HL-60 (cell line): ENCODE results near the gene NAE1.

ENCODE experiments used
- POLR2AphosphoS5 ChIP-seq: IDR thresholded peaks from 2 replicates; pipeline ENCODE4 v1.6.1; 2012; ENCODE audit warnings: low read depth
- TF ChIP-seq, protein P1 (sequence below): IDR thresholded peaks from one replicate; pipeline ENCODE4 v1.5.1; 2011; ENCODE audit warnings: low read length, control low read depth, inconsistent platforms; ENCODE audit not compliant: insufficient read depth
- TF ChIP-seq, protein P2 (sequence below): IDR thresholded peaks from 2 replicates; pipeline ENCODE4 v1.6.1; 2012; ENCODE audit warnings: low read depth; ENCODE audit not compliant: insufficient replicate concordance

- TF ChIP-seq, protein P1, sequence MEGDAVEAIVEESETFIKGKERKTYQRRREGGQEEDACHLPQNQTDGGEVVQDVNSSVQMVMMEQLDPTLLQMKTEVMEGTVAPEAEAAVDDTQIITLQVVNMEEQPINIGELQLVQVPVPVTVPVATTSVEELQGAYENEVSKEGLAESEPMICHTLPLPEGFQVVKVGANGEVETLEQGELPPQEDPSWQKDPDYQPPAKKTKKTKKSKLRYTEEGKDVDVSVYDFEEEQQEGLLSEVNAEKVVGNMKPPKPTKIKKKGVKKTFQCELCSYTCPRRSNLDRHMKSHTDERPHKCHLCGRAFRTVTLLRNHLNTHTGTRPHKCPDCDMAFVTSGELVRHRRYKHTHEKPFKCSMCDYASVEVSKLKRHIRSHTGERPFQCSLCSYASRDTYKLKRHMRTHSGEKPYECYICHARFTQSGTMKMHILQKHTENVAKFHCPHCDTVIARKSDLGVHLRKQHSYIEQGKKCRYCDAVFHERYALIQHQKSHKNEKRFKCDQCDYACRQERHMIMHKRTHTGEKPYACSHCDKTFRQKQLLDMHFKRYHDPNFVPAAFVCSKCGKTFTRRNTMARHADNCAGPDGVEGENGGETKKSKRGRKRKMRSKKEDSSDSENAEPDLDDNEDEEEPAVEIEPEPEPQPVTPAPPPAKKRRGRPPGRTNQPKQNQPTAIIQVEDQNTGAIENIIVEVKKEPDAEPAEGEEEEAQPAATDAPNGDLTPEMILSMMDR = no peak
- no peak for TF ChIP-seq POLR2AphosphoS5
- TF ChIP-seq, protein P2, sequence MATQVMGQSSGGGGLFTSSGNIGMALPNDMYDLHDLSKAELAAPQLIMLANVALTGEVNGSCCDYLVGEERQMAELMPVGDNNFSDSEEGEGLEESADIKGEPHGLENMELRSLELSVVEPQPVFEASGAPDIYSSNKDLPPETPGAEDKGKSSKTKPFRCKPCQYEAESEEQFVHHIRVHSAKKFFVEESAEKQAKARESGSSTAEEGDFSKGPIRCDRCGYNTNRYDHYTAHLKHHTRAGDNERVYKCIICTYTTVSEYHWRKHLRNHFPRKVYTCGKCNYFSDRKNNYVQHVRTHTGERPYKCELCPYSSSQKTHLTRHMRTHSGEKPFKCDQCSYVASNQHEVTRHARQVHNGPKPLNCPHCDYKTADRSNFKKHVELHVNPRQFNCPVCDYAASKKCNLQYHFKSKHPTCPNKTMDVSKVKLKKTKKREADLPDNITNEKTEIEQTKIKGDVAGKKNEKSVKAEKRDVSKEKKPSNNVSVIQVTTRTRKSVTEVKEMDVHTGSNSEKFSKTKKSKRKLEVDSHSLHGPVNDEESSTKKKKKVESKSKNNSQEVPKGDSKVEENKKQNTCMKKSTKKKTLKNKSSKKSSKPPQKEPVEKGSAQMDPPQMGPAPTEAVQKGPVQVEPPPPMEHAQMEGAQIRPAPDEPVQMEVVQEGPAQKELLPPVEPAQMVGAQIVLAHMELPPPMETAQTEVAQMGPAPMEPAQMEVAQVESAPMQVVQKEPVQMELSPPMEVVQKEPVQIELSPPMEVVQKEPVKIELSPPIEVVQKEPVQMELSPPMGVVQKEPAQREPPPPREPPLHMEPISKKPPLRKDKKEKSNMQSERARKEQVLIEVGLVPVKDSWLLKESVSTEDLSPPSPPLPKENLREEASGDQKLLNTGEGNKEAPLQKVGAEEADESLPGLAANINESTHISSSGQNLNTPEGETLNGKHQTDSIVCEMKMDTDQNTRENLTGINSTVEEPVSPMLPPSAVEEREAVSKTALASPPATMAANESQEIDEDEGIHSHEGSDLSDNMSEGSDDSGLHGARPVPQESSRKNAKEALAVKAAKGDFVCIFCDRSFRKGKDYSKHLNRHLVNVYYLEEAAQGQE = no peak
Observed at GRCh38 chr16:66787427-66787826, 43.3 kb downstream of the NAE1 start.
